Endothelial cell (in vitro differentiated cells): ENCODE results near the gene TMEM121B. TPM values are rescaled to one million over a fixed set of nuclear protein-coding genes. Genes with fewer than 3 reads are reported as not detected.

ENCODE experiments used
- DNase-seq: peaks from one replicate; pipeline ENCODE4 v3.0.0; 2021; ENCODE audit warnings: low spot score
- H3K27ac Mint-ChIP-seq: one replicate; pipeline ENCODE4 v1.8.0; 2021; ENCODE audit warnings: mixed read lengths, inconsistent platforms; ENCODE audit not compliant: unreplicated experiment
- H3K27me3 Mint-ChIP-seq: one replicate; pipeline ENCODE4 v1.8.0; 2021; ENCODE audit warnings: mild to moderate bottlenecking, moderate library complexity, mixed read lengths, inconsistent platforms; ENCODE audit not compliant: unreplicated experiment
- H3K36me3 Mint-ChIP-seq: one replicate; pipeline ENCODE4 v1.8.0; 2021; ENCODE audit warnings: mild to moderate bottlenecking, low read depth, mixed read lengths, inconsistent platforms; ENCODE audit not compliant: unreplicated experiment
- H3K4me1 Mint-ChIP-seq: one replicate; pipeline ENCODE4 v1.8.0; 2021; ENCODE audit warnings: mild to moderate bottlenecking, mixed read lengths, inconsistent platforms; ENCODE audit not compliant: unreplicated experiment
- H3K4me3 Mint-ChIP-seq: one replicate; pipeline ENCODE4 v1.8.0; 2021; ENCODE audit warnings: mild to moderate bottlenecking, mixed read lengths, inconsistent platforms; ENCODE audit not compliant: unreplicated experiment
- H3K9me3 Mint-ChIP-seq: one replicate; pipeline ENCODE4 v1.8.0; 2021; ENCODE audit warnings: mixed read lengths, inconsistent platforms; ENCODE audit not compliant: unreplicated experiment
- total RNA-seq: library from RNA; stranded (reverse); fragmentation: NEBNext Ultra II Directional; extraction: Animal tissue kit (Norgen Biotek cat#: 25700); gene quantifications from one replicate; pipeline ENCODE4 v1.2.1, GENCODE V29; 2021; ENCODE audit not compliant: unreplicated experiment
- TF ChIP-seq, protein P1 (sequence below): fragments of 200-600 bp; sonication (generic); IDR thresholded peaks from one replicate; pipeline ENCODE4 v1.5.0; 2021; ENCODE audit warnings: antibody characterized with exemption; ENCODE audit not compliant: unreplicated experiment

TMEM121B gene
- total RNA-seq, 1 donor from 2014 or later = 62.2 TPM

- Mint-ChIP-seq H3K36me3 (peaks cover 18% of the 10 kb centered on the region), H3K9me3 (no peaks in the 10 kb centered on the region), H3K27me3 (peaks cover 15% of the 10 kb centered on the region), H3K27ac (no peak overlapping the region), H3K4me1 (peaks cover 44% of the 10 kb centered on the region), H3K4me3 (no peak overlapping the region)
- TF ChIP-seq, protein P1, sequence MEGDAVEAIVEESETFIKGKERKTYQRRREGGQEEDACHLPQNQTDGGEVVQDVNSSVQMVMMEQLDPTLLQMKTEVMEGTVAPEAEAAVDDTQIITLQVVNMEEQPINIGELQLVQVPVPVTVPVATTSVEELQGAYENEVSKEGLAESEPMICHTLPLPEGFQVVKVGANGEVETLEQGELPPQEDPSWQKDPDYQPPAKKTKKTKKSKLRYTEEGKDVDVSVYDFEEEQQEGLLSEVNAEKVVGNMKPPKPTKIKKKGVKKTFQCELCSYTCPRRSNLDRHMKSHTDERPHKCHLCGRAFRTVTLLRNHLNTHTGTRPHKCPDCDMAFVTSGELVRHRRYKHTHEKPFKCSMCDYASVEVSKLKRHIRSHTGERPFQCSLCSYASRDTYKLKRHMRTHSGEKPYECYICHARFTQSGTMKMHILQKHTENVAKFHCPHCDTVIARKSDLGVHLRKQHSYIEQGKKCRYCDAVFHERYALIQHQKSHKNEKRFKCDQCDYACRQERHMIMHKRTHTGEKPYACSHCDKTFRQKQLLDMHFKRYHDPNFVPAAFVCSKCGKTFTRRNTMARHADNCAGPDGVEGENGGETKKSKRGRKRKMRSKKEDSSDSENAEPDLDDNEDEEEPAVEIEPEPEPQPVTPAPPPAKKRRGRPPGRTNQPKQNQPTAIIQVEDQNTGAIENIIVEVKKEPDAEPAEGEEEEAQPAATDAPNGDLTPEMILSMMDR = no peak
- DNase-seq = peak; percentile 86
Observed at GRCh38 chr22:17120281-17120680, 879 bp downstream of the TMEM121B start.

DNA sequence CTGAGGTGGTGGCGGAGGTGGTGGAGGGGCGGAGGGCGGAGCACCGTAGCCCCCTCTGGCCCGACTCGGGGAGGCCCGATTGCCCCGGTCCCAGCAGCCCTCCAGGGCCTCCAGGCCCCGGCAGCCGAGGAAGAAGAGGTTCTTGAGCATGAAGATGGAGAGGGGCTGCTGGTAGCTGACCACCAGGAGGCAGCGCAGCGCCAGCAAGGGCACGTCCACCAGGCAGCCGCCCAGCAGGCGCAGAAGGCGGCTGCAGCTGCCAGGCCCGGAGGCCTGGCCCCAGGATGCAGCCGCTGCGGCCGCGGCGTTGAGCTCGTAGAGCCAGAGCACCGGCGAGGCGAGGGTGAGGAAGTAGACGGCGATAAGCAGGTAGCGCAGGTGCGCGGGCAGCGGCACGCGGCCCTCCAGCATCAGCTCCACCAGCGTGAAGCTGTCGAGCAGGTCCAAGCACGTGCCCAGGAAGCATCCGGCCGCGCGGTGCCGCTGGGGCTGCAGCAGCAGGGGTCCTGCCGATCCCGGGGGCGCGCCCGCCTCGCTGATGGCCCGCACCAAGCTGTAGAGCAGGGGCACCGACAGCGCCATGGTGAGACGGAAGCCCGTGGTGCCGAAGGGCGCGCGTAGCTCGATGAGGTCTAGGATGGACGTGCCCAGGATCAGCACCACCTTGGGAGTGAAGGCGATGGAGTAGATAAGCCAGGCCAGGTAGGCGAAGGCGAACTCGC lies 1.5 kb downstream of the TMEM121B start:
- Mint-ChIP-seq H3K9me3 (no peaks in the 10 kb centered on the region), H3K4me3 (peak overlapping the region; percentile 89), H3K27me3 (peaks cover 15% of the 10 kb centered on the region), H3K27ac (no peak overlapping the region), H3K4me1 (peaks cover 51% of the 10 kb centered on the region), H3K36me3 (peaks cover 18% of the 10 kb centered on the region)
- TF ChIP-seq, protein P1 = peak; percentile 70
- DNase-seq = peak; percentile 67

DNA sequence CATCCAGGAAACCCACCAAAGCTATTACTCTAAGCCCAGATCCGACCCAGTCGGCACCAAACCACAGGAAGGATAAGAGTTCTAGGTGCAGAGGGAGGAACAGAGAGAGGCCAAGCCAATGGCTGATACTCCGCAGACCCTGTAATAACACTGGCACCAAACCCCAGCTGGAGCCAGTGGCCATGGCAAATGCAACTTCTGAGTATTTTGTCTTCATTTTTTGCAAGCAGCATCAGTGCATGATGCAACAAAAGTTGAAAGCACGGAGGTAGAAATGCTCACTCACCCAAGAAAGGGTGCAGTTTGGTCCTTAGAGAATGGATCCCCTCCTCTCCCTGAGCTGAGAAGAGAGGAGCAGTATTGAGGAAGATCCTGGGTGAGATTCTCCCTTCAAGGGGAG lies 2.8 kb downstream of the TMEM121B start:
- H3K27me3 Mint-ChIP-seq = peaks cover 17% of the 10 kb centered on the region
- peaks cover 62% of the 10 kb centered on the region for H3K4me1 Mint-ChIP-seq
- no peaks in the 10 kb centered on the region for H3K9me3 Mint-ChIP-seq

DNA sequence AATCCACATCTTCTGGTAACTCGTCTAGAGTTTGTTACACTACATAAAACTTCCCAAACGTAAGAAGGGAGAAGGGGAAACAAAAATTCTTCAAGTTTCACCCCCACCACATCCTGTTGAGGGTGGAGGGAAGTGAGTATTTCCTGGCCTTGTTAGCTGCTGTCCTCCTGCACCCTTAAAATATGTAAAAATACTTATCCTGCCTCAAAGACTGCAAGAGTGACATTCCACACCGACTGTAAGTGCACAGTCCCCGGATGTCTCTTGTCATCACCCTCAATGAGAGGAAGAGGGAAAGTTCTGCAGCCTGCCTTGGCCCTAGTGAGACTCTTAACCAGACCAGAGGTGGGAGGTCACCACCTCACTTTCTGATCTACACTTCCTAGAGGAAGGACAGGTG lies 3.3 kb downstream of the TMEM121B start:
- peaks cover 18% of the 10 kb centered on the region for H3K36me3 Mint-ChIP-seq
- TF ChIP-seq, protein P1 = no peak

More for the DNA sequence above, 2.8 kb downstream of the TMEM121B start:
- no peak for DNase-seq
- TF ChIP-seq, protein P1 = no peak
- Mint-ChIP-seq H3K27ac (peak overlapping the region; percentile 85), H3K4me3 (peak overlapping the region; percentile 89), H3K36me3 (peaks cover 18% of the 10 kb centered on the region)

DNA sequence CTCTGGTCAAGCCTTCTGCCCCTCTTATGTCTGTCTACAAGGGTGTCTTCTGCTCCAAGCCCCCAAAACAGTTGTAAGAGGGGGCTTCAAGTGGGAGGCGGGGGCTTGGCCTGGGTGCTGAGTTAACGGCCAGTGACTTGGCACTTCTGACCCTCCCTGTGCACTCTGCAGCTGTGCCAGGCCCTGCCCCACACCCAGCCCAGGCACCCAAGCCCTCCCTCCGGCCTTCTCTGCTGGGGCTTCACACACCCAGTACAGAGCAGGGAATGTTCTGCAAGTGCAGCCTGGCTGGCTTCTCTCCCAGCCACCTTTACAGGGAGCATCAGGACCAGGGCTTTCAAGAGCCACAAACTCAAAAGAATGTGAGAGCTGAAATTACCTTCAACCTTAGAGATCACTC lies 3.8 kb downstream of the TMEM121B start:
- TF ChIP-seq, protein P1 = no peak
- no peaks in the 10 kb centered on the region for H3K9me3 Mint-ChIP-seq
- peaks cover 18% of the 10 kb centered on the region for H3K36me3 Mint-ChIP-seq
- H3K27me3 Mint-ChIP-seq = peaks cover 16% of the 10 kb centered on the region
- H3K27ac Mint-ChIP-seq = peak overlapping the region; percentile 85
- no peak for DNase-seq
- H3K4me1 Mint-ChIP-seq = peaks cover 66% of the 10 kb centered on the region
- peak overlapping the region; percentile 89 for H3K4me3 Mint-ChIP-seq

More for the DNA sequence above, 3.3 kb downstream of the TMEM121B start:
- no peak for DNase-seq
- H3K27me3 Mint-ChIP-seq = peaks cover 17% of the 10 kb centered on the region
- peaks cover 66% of the 10 kb centered on the region for H3K4me1 Mint-ChIP-seq
- peak overlapping the region; percentile 85 for H3K27ac Mint-ChIP-seq
- no peaks in the 10 kb centered on the region for H3K9me3 Mint-ChIP-seq
- peak overlapping the region; percentile 89 for H3K4me3 Mint-ChIP-seq
